ENCODE results near the gene NPFFR1.

The NPFFR1 gene, protein sequence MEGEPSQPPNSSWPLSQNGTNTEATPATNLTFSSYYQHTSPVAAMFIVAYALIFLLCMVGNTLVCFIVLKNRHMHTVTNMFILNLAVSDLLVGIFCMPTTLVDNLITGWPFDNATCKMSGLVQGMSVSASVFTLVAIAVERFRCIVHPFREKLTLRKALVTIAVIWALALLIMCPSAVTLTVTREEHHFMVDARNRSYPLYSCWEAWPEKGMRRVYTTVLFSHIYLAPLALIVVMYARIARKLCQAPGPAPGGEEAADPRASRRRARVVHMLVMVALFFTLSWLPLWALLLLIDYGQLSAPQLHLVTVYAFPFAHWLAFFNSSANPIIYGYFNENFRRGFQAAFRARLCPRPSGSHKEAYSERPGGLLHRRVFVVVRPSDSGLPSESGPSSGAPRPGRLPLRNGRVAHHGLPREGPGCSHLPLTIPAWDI

DNA sequence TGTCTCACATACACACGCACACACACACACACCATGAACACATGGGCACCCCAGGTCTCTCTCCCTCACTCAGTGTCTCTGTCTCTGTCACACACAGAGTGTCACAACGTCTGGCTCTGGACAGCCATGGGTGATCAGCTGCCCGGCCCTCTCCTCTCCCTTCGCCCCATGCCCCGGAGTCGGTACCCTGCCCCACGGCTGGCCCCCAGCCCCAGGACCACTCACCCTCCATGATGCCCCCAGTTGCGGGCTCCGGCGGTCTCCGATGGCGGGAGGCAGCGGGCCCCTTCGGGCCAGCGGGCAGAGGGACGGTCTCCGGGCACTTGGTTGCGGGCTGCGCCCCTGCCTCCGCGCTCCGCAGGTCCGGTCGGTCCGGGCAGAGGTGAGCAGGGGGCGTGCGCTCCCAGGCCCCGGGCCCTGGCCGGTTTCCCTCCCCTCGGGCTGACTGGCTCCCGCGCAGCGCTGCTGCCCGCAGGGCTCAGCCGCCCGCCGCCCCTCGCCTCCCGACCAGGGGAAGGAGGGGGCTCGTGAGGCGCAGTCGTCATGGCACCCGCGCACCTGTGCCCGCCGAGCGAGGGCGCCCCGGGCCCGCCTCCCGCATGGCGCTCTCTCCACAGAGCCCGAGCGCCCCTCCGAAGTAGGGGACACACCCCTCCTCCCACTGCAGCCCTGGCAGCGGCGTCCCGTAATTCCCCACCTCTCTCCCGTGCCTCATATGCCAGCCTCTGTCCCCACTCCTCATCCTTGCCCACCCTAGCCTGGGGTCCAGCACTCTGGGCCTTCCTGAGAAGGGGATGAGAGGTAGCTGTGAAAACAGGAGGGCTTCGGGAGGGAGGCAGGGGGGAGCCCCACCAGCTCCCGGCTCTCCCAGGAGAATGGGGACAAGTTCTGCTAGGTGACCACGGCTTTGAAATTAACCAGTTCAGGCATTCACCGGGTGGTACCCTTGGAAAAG is at the start of gene NPFFR1:
Gene NPFFR1, minus strand, starts transcription at position 560 of the 955 bp plus-strand sequence. Its CDS starts 328 bp downstream, at position 232.
- no peak for DNase-seq (ENCODE audit: low read depth)
- TF ChIP-seq, protein P1, sequence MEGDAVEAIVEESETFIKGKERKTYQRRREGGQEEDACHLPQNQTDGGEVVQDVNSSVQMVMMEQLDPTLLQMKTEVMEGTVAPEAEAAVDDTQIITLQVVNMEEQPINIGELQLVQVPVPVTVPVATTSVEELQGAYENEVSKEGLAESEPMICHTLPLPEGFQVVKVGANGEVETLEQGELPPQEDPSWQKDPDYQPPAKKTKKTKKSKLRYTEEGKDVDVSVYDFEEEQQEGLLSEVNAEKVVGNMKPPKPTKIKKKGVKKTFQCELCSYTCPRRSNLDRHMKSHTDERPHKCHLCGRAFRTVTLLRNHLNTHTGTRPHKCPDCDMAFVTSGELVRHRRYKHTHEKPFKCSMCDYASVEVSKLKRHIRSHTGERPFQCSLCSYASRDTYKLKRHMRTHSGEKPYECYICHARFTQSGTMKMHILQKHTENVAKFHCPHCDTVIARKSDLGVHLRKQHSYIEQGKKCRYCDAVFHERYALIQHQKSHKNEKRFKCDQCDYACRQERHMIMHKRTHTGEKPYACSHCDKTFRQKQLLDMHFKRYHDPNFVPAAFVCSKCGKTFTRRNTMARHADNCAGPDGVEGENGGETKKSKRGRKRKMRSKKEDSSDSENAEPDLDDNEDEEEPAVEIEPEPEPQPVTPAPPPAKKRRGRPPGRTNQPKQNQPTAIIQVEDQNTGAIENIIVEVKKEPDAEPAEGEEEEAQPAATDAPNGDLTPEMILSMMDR (IDR thresholded peaks at IDR 0.05; ENCODE audit: low read length, missing control alignments) = no peak
- H3K4me3 ChIP-seq (replicated peaks; ENCODE audit: low read depth, low read length) = no peak within 1 kb of the TSS

DNA sequence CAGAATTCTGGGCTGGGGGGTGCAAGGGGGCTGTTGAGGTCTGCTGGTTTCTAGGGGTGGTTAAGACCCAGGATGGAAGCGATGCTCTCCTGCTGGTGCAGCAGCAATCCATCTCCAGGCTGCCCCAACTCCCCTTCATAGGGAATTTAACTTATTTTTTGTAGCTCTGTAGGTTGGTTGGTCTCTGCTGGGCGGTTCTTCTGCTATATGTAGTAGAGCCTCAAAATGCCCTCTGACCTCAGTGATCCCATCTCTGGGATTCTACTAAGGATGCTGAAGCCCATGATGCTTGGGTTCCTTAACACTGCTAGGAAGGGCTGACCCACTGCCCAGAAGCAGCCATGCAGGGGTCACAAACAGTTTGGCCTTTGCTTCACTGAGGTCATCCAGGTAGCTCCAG is 49.5 kb upstream of the NPFFR1 start:
- no peak overlapping the region for H3K4me3 ChIP-seq (replicated peaks; ENCODE audit: low read depth, low read length)
- no peak for DNase-seq (ENCODE audit: low read depth)
- TF ChIP-seq, protein P1 (IDR thresholded peaks at IDR 0.05; ENCODE audit: low read length, missing control alignments) = no peak

DNA sequence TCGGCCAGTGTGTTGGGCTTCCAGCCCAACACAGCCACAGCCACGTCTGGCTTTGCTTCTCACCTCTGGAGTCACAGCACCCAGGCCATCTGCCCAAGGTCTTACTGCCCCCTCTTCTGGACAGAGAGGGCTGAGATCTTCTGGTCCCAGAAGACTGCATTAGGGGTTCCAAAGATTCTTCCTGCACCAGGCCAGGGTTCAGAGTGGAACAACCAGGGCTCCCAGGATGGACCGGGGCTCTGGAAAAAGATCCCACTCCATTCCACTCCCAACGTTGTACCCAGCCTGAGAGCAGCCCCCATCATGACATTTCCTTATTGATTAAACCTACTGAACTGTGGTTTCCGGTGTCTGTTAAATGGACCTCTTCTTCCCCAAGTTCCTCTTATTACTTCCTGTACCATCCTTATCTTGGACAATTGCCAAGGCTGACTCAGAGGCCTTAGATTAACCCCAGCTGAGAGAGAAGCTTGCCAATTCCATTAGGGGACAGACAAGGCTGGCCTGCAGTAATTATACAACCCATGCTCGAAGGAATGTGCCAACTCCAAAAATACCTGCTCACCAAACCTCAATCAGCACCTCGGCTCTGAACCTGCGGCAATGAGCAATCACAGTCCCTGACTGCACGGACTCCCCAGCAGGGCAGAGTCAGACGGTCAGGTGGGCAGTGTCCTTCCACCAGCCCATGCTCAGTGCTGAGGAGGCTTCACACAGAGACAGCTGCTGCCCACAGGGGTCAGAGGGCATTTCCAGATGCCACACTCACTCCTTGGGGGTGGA is 47.9 kb upstream of the NPFFR1 start:
- no peak overlapping the region for H3K4me3 ChIP-seq (replicated peaks; ENCODE audit: low read depth, low read length)
- DNase-seq (ENCODE audit: low read depth) = peak; percentile 94
- TF ChIP-seq, protein P1 (IDR thresholded peaks at IDR 0.05; ENCODE audit: low read length, missing control alignments) = peak; percentile 37

DNA sequence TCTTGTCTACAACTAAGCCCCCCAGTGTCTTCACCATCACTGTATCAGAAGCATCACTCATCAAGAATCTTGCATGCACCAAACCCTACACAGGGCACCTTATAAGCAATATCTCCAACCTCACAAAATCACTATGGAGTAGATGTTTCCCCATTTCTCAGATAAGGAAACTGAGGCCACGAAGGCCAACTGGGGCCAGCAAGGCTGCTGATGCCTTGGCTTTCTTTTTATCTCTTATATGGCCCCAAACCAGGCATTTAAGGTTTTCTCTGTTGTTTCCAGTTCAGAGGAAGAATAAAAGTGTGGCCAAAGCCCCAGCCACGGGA is 47.3 kb upstream of the NPFFR1 start:
- H3K4me3 ChIP-seq (replicated peaks; ENCODE audit: low read depth, low read length) = no peak overlapping the region
- no peak for DNase-seq (ENCODE audit: low read depth)
- TF ChIP-seq, protein P1 (IDR thresholded peaks at IDR 0.05; ENCODE audit: low read length, missing control alignments) = no peak

DNA sequence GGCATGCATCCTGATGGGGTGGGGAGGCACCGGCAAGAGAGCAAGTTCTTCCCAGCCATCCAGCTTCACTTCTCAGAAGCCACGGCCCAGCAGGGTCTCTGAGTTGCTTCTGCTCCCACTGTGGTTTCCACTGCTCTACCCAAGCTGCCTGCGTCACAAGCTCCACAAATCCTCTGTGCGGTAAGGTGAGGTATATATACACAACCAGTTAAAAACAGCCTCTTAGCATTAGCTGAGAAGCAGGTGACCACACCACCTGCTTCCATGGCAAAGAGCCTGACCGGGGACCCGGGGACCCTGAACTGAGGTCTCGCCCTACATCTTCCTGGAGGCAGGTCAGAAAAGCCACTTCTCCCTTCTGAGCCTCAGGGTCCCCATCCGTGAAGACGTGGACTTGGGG is 46.9 kb upstream of the NPFFR1 start:
- DNase-seq (ENCODE audit: low read depth) = no peak
- no peak overlapping the region for H3K4me3 ChIP-seq (replicated peaks; ENCODE audit: low read depth, low read length)
- TF ChIP-seq, protein P1 (IDR thresholded peaks at IDR 0.05; ENCODE audit: low read length, missing control alignments) = no peak

DNA sequence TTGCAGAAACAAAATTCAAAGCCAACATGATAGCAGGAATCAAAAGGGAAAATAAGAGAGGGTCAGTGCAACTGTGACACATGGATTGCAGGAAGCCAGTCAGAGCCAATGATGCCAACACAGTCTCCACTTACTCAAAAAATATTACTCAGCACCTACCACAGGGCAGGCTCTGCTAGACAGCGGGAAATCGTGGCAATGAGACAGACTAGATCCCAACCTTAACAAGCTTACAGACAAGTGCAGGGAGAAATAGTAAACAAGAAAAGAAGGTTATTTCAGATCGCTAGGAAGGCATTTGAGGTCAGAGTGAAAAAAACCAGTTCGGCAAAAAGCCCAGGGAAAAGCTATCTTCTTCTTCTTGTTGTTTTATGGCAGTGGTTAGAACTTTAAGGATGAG is 45.2 kb upstream of the NPFFR1 start:
- TF ChIP-seq, protein P1 (IDR thresholded peaks at IDR 0.05; ENCODE audit: low read length, missing control alignments) = no peak
- no peak for DNase-seq (ENCODE audit: low read depth)
- H3K4me3 ChIP-seq (replicated peaks; ENCODE audit: low read depth, low read length) = no peak overlapping the region

Measured in fibroblast of pulmonary artery (primary cell).